ENCODE data around the gene NEURL4.
A peak's percentile ranks its signal among the peaks of the same experiment; 100 is the strongest.

NEURL4 gene

DNA sequence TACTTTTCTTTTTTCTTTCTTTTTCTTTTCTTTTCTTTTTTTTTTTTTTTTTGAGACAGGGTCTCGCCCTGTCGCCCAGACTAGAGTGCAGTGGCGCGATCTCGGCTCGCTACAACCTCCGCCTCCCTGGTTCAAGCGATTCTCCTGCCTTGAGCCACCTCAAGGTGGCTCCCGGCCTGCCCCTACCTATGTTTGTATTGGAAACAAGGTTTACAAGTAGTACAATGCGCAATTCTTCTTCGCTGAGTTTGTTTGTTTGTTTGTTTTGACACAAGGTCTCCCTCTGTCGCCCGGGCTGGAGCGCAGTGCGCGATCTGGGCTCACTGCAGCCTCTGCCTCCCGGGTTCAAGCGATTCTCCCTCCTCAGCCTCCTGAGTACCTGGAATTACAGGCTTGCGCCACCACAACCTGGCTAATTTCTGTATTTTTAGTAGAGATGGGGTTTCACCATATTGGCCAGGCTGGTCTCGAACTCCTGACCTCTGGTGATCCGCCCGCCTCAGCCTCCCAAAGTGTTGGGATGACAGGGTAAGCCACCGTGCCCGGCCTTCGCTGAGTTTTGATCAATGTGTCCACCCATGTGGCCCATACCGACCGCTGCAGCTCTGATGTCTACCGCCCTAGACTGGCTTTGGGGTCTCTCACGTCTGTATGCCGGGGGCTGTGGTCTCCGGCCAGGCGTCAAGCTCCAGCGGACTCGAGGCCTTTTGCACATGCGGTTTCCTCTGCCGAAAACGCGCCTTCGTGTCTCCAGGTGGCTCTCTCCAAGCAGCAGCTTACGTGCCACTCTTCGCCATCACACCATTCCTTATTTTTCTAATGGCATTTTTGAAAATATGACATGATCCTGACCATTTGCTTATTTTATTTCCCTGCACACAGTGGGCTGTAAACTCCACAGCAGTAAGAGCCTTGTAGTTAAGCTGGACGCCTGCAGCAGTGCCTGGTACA lies 33.6 kb downstream of the NEURL4 start:
- no peak for DNase-seq

DNA sequence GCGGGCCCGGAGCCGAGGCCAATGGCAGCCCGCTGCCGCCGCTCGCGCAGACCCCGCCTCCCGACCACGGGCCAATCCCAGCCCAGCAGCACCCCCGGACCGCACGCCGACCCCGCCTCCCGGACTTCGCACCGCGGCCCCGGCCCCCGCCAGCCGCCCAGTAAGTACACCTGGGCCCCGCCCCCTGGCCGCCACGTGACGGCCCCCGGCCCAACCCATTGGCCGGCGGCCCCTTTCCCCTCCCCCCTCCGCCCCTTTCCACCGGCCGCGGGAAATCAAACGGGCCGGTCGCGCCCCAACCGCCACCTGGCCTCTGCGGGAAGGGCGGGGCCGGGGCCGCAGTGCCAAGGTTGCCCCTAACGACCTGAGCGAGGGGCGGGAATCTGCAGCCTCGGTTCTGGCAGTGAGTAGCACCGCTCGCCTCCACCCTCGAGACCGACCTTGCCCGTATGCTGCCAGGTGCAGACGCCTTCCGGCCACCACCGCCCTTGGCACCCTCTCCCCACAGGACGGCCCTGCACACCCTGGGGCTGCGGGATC lies 34.5 kb downstream of the NEURL4 start, which contains the start of gene YBX2:
YBX2 (minus strand) TSS at position 26 of the 540 bp plus-strand sequence. CDS start 139 bp downstream, outside the sequence.
- DNase-seq, result peak; percentile 92

- DNase-seq, result peak; percentile 77
These were observed 35.1 kb downstream of the NEURL4 start for GRCh38 chr17:7293816-7294613.

GRCh38 chr17:7293159-7293558 lies 36.0 kb downstream of the NEURL4 start:
- DNase-seq, result no peak

- no peak for DNase-seq
These were observed 36.4 kb downstream of the NEURL4 start for GRCh38 chr17:7292729-7293128.

- DNase-seq, result no peak
These were observed 36.9 kb downstream of the NEURL4 start for GRCh38 chr17:7292194-7292593.

DNA sequence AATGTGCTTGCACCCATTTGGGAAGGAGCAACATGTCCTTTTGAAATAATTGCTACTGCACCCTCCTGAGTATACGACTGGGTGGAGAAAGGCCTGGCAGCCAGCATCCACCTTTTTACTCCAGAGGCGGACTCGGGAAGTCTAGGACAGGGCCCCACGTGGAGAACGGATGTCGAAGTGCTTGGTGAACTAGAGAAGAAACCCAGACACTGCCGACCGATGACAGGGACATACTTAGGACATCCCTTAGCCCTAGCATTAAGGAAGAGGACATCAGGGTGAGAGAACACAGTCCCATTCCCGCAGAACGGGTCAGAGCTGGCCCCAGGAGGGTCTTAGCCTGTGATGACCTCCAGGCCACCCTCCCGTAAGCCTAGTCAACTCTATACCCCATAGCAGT lies 38.5 kb downstream of the NEURL4 start:
- no peak for DNase-seq

GRCh38 chr17:7290166-7290565 lies 39.0 kb downstream of the NEURL4 start:
- DNase-seq, result no peak

GRCh38 chr17:7289256-7290032 lies 39.7 kb downstream of the NEURL4 start:
- no peak for DNase-seq

GRCh38 chr17:7285679-7286078 lies 43.5 kb downstream of the NEURL4 start:
- DNase-seq, result no peak

GRCh38 chr17:7284911-7285310 lies 44.2 kb downstream of the NEURL4 start:
- DNase-seq, result no peak

- no peak for DNase-seq
These were observed 45.5 kb downstream of the NEURL4 start for GRCh38 chr17:7283471-7284216.

- DNase-seq, result no peak
These were observed 46.3 kb downstream of the NEURL4 start for GRCh38 chr17:7282752-7283321.

DNA sequence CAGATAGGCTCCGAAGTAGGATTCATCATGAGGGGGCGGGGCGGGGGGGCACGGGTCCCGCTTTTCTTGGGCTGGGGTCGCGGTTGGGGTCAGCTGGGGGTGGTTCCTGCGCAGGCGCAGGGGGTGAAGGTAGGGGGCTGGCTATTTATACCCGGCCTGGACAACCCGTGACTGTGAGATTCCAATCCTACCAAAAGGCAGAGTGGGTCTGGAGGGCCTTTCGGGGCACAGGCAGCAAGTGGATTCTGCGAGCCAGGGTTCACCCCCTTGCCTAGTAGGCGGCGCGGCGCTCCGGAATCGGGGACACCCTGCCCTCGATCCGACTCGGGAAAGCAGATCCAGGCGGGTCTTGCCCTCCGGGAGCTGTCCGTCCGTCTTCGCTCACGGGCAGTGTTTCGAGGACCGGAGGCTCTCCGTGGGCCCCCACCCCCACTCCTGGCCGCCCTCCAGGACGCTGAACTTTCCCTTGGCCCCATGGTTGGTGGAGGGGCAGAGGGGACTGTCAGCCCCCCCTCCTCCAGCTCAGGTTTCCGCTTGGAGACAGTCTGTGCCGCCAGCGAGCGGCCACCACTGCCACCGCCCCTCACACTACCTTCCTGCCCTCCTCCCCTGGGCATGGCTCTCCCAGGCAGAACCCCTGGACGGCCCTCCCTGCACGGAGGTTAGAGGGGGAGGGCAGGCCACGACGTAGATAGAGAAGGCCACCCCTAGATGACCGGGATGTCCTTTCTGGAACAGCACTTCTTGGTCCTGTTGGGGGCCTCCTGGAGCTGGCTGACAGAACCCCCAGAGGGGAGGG lies 47.0 kb downstream of the NEURL4 start:
- no peak for DNase-seq

- peak; percentile 93 for DNase-seq
These were observed 47.8 kb downstream of the NEURL4 start, which contains the start of gene SLC2A4 for GRCh38 chr17:7281074-7281952. SLC2A4 (plus strand) TSS chr17:7281718; CDS start chr17:7281935, 217 bp downstream.

- DNase-seq, result peak; percentile 82
These were observed 48.5 kb downstream of the NEURL4 start for GRCh38 chr17:7280519-7281073.

GRCh38 chr17:7279448-7279847 lies 49.7 kb downstream of the NEURL4 start:
- DNase-seq, result no peak

- no peak for DNase-seq
These were observed 62.4 kb downstream of the NEURL4 start for GRCh38 chr17:7266784-7267183.

Data from NCI-H510A (cell line).